ENCODE measurements around the gene SAA1.

SAA1 gene

GRCh38 chr11:18223591-18224387 lies 42.3 kb upstream of the SAA1 start:
- H3K79me2 ChIP-seq (ENCODE audit: insufficient read depth, low read length): no peaks in the 10 kb centered on the region
- H3K27ac ChIP-seq (ENCODE audit: low read depth, low read length): 0 out of 2 replicates have a peak overlapping the region, but pooled peaks have one; percentile 3
- H3K9ac ChIP-seq (ENCODE audit: low read length): no peak overlapping the region
- H2AFZ ChIP-seq (ENCODE audit: low read depth, low read length, severe bottlenecking): no peak overlapping the region
- H3K4me3 ChIP-seq (ENCODE audit: insufficient read depth, low read length, poor library complexity, severe bottlenecking): no peak overlapping the region
- no peak overlapping the region for H3K4me2 ChIP-seq (ENCODE audit: low read depth, low read length, poor library complexity, severe bottlenecking)
- H3F3A ChIP-seq (ENCODE audit: insufficient read depth): 0 out of 2 replicates have a peak, but pooled peaks cover 11% of the 10 kb centered on the region
- TF ChIP-seq CTCF (IDR thresholded peaks at IDR 0.05; ENCODE audit: insufficient read depth, low read length, poor library complexity, severe bottlenecking) (no peak), EZH2phosphoT487 (conservative IDR thresholded peaks at IDR 0.05; ENCODE audit: low read length) (no peak)
- no peaks in the 10 kb centered on the region for H3K36me3 ChIP-seq (ENCODE audit: low read length)
- no peaks in the 10 kb centered on the region for H4K20me1 ChIP-seq (ENCODE audit: low read depth, low read length)
- no peaks in the 10 kb centered on the region for H3K27me3 ChIP-seq (ENCODE audit: low read length)
- peaks cover 11% of the 10 kb centered on the region; the same call in 1 of the 2 replicates for H3K9me3 ChIP-seq (ENCODE audit: insufficient read depth, low read length)
- no peaks in the 10 kb centered on the region for H3K9me2 ChIP-seq (replicated peaks; ENCODE audit: insufficient read depth, low read length)

- no peak overlapping the region for H2AFZ ChIP-seq (ENCODE audit: low read depth, low read length, severe bottlenecking)
- no peaks in the 10 kb centered on the region for H3K79me2 ChIP-seq (ENCODE audit: insufficient read depth, low read length)
- H3K9ac ChIP-seq (ENCODE audit: low read length): no peak overlapping the region
- H3F3A ChIP-seq (ENCODE audit: insufficient read depth): peaks cover 15% of the 10 kb centered on the region
- H3K4me3 ChIP-seq (ENCODE audit: insufficient read depth, low read length, poor library complexity, severe bottlenecking): peak overlapping the region; percentile 19
- H3K27ac ChIP-seq (ENCODE audit: low read depth, low read length): 0 out of 2 replicates have a peak overlapping the region, but pooled peaks have one; percentile 8
- no peaks in the 10 kb centered on the region for H3K9me2 ChIP-seq (replicated peaks; ENCODE audit: insufficient read depth, low read length)
- no peaks in the 10 kb centered on the region for H3K27me3 ChIP-seq (ENCODE audit: low read length)
- H4K20me1 ChIP-seq (ENCODE audit: low read depth, low read length): no peaks in the 10 kb centered on the region
- peak overlapping the region; percentile 32 for H3K4me2 ChIP-seq (ENCODE audit: low read depth, low read length, poor library complexity, severe bottlenecking)
- peaks cover under 1% of the 10 kb centered on the region; the same call in 1 of the 2 replicates for H3K9me3 ChIP-seq (ENCODE audit: insufficient read depth, low read length)
- no peaks in the 10 kb centered on the region for H3K36me3 ChIP-seq (ENCODE audit: low read length)
- TF ChIP-seq EZH2phosphoT487 (conservative IDR thresholded peaks at IDR 0.05; ENCODE audit: low read length): no peak
- TF ChIP-seq CTCF (IDR thresholded peaks at IDR 0.05; ENCODE audit: insufficient read depth, low read length, poor library complexity, severe bottlenecking): no peak
Measured at GRCh38 chr11:18225913-18226312, 40.2 kb upstream of the SAA1 start.

- TF ChIP-seq CTCF (IDR thresholded peaks at IDR 0.05; ENCODE audit: insufficient read depth, low read length, poor library complexity, severe bottlenecking) (no peak), EZH2phosphoT487 (conservative IDR thresholded peaks at IDR 0.05; ENCODE audit: low read length) (no peak)
- Histone ChIP-seq H3K9me2 (replicated peaks; ENCODE audit: insufficient read depth, low read length) (no peaks in the 10 kb centered on the region), H4K20me1 (ENCODE audit: low read depth, low read length) (no peaks in the 10 kb centered on the region), H3K4me2 (ENCODE audit: low read depth, low read length, poor library complexity, severe bottlenecking) (peak overlapping the region; percentile 41), H3K27ac (ENCODE audit: low read depth, low read length) (peak overlapping the region; percentile 77), H3K4me3 (ENCODE audit: insufficient read depth, low read length, poor library complexity, severe bottlenecking) (peak overlapping the region; percentile 11), H3K9me3 (ENCODE audit: insufficient read depth, low read length) (no peaks in the 10 kb centered on the region), H3K79me2 (ENCODE audit: insufficient read depth, low read length) (no peaks in the 10 kb centered on the region), H3F3A (ENCODE audit: insufficient read depth) (peaks cover 4% of the 10 kb centered on the region), H2AFZ (ENCODE audit: low read depth, low read length, severe bottlenecking) (peak overlapping the region; percentile 81), H3K9ac (ENCODE audit: low read length) (peak overlapping the region; percentile 15; the same call in 1 of the 2 replicates), H3K36me3 (ENCODE audit: low read length) (no peaks in the 10 kb centered on the region), H3K27me3 (ENCODE audit: low read length) (no peaks in the 10 kb centered on the region)
Measured at GRCh38 chr11:18229501-18229900, 36.6 kb upstream of the SAA1 start.
